Endothelial cell of umbilical vein (primary cell): ENCODE results near the gene LATS1. TPM values are rescaled to one million over a fixed set of nuclear protein-coding genes. Genes with fewer than 3 reads are reported as not detected.

Experiments
- BruUV-seq: library from RNA; stranded (reverse); fragments of 400-500 nt; replicated peaks from 2 replicates; lab custom pipeline; 2021; lab: Mats Ljungman, UMichigan
- CTCF ChIA-PET: fragments of 300-600, 350-600 bp; sonication (Branson Sonifier 250); formaldehyde crosslinking; loops from one replicate; lab custom pipeline; 2021; ENCODE audit warnings: antibody characterized with exemption, inconsistent platforms; lab: Charles Lee
- POLR2A ChIA-PET: fragments of 300-600, 350-600 bp; sonication (Branson Sonifier 250); formaldehyde crosslinking; loops from one replicate; lab custom pipeline; 2021; ENCODE audit warnings: antibody characterized with exemption, inconsistent platforms; lab: Charles Lee
- DNase-seq: peaks from one replicate; pipeline ENCODE4 v3.0.0-alpha.2; 2011; ENCODE audit warnings: low read depth, low spot score
- FAIRE-seq: peaks from 2 replicates; lab custom pipeline; 2011; peaks lifted over from hg19 to GRCh38; lab: Jason Lieb, UNC
- H2AFZ ChIP-seq: 2 replicates; pipeline ENCODE4 v1.6.0; 2012; ENCODE audit warnings: low read depth, low read length, control low read depth, inconsistent platforms
- H3K27ac ChIP-seq: 2 replicates; pipeline ENCODE4 v1.5.1; 2011; ENCODE audit warnings: low read depth, mild to moderate bottlenecking, control low read depth, low read length, moderate library complexity; ENCODE audit not compliant: insufficient read depth
- H3K27me3 ChIP-seq, 2 experiments: 2 replicates each; pipeline versions ENCODE4 v1.6.0 to v1.6.1; 2011; ENCODE audit warnings: low read length in 2 of 2, mixed read lengths in 1 of 2; ENCODE audit not compliant: control insufficient read depth in 2 of 2, insufficient read depth in 2 of 2
- H3K36me3 ChIP-seq, 2 experiments: 2 replicates in 1 of 2; 3 replicates in 1 of 2; pipeline ENCODE4 v1.5.1; 2011; ENCODE audit warnings: low read length in 2 of 2, mild to moderate bottlenecking in 1 of 2, moderate library complexity in 1 of 2; ENCODE audit not compliant: control insufficient read depth in 2 of 2, insufficient read depth in 2 of 2; ENCODE audit errors: extremely low read depth in 1 of 2
- H3K4me1 ChIP-seq: 3 replicates; pipeline ENCODE4 v1.5.1; 2011; ENCODE audit warnings: mild to moderate bottlenecking, low read length; ENCODE audit not compliant: control insufficient read depth, insufficient read depth; ENCODE audit errors: extremely low read depth
- H3K4me2 ChIP-seq: 2 replicates; pipeline ENCODE4 v1.6.1; 2011; ENCODE audit warnings: low read length, control low read depth, mixed read lengths; ENCODE audit not compliant: insufficient read depth
- H3K4me3 ChIP-seq, 3 experiments: fragments of 200-600 bp in 1 of 3; sonication (generic), shearing (Covaris generic) in 1 of 3; replicated peaks in 1 of 3; 2 replicates each; pipeline ENCODE4 v1.5.1; 2011 to 2016; ENCODE audit warnings: control low read depth in 3 of 3, low read length in 3 of 3, mild to moderate bottlenecking in 2 of 3, inconsistent platforms in 1 of 3, low read depth in 1 of 3, moderate library complexity in 1 of 3; ENCODE audit not compliant: insufficient read depth in 1 of 3
- H3K79me2 ChIP-seq: 2 replicates; pipeline ENCODE4 v1.6.0; 2012; ENCODE audit warnings: low read length, inconsistent platforms; ENCODE audit not compliant: control insufficient read depth, insufficient read depth
- H3K9ac ChIP-seq: replicated peaks from 2 replicates; pipeline ENCODE3; 2011; ENCODE audit warnings: low read length, control low read depth; ENCODE audit not compliant: insufficient read depth; ENCODE audit errors: extremely low read depth
- H3K9me1 ChIP-seq: replicated peaks from 3 replicates; pipeline ENCODE4 v1.6.0; 2011; ENCODE audit warnings: mild to moderate bottlenecking, low read length; ENCODE audit not compliant: control insufficient read depth, insufficient read depth; ENCODE audit errors: extremely low read depth
- H3K9me3 ChIP-seq: replicated peaks from 2 replicates; pipeline ENCODE4 v1.5.1; 2012; ENCODE audit warnings: low read length, inconsistent platforms; ENCODE audit not compliant: control insufficient read depth, insufficient read depth
- H4K20me1 ChIP-seq: replicated peaks from 2 replicates; pipeline ENCODE3; 2011; ENCODE audit warnings: mild to moderate bottlenecking, low read length; ENCODE audit not compliant: control insufficient read depth, insufficient read depth; ENCODE audit errors: extremely low read depth
- CTCF ChIP-seq, 2 donors: IDR thresholded peaks; 1 replicate in 1 of 2; 2 replicates in 1 of 2; pipeline ENCODE4 v1.5.1; 2011; ENCODE audit warnings: low read length in 2 of 2, mild to moderate bottlenecking in 2 of 2, moderate library complexity in 2 of 2, control low read depth in 1 of 2, inconsistent platforms in 1 of 2, low read depth in 1 of 2; ENCODE audit not compliant: insufficient read depth in 1 of 2; ENCODE audit errors: extremely low read depth in 1 of 2
- EZH2 ChIP-seq: IDR thresholded peaks from 2 replicates; pipeline ENCODE4 v1.6.1; 2012; ENCODE audit warnings: borderline replicate concordance, low read depth, mild to moderate bottlenecking, moderate library complexity, low read length, inconsistent platforms; ENCODE audit not compliant: severe bottlenecking
- FOS ChIP-seq: IDR thresholded peaks from 2 replicates; pipeline ENCODE4 v1.6.1; 2011; ENCODE audit warnings: mild to moderate bottlenecking, low read length, moderate library complexity, borderline replicate concordance; ENCODE audit not compliant: insufficient read depth
- GATA2 ChIP-seq: IDR thresholded peaks from 2 replicates; pipeline ENCODE4 v1.7.0; 2011; ENCODE audit warnings: low read depth, mild to moderate bottlenecking, moderate library complexity, mixed read lengths, low read length; ENCODE audit not compliant: insufficient read length, insufficient read depth
- JUN ChIP-seq: IDR thresholded peaks from 2 replicates; pipeline ENCODE4 v1.6.1; 2011; ENCODE audit warnings: borderline replicate concordance, low read depth; ENCODE audit not compliant: insufficient read length, insufficient read depth
- MYC ChIP-seq: IDR thresholded peaks from one replicate; pipeline ENCODE4 v1.6.1; 2011; ENCODE audit warnings: mild to moderate bottlenecking, low read depth, low read length
- POLR2A ChIP-seq: IDR thresholded peaks from 2 replicates; pipeline ENCODE4 v1.6.1; 2012; ENCODE audit warnings: low read depth, mild to moderate bottlenecking, control low read depth, low read length
- POLR2AphosphoS5 ChIP-seq: IDR thresholded peaks from 2 replicates; pipeline ENCODE4 v1.6.1; 2012; ENCODE audit warnings: low read depth, mild to moderate bottlenecking, control low read depth, low read length, moderate library complexity; ENCODE audit not compliant: insufficient read depth
- dilution Hi-C: fragments of 300-500 bp; cut with MboI; formaldehyde crosslinking; loops from one replicate; pipeline ENCODE4 v1.15.0; 2019; ENCODE audit warnings: low sequenced_read_pairs; ENCODE audit not compliant: extremely low pct_ligation_motif_present
- intact Hi-C: fragments of 100-400 bp; cut with micrococcal nuclease; formaldehyde crosslinking; loops from one replicate; pipeline ENCODE4 v1.10.0; 2022
- polyA plus RNA-seq, 4 experiments: library from polyadenylated mRNA; depleted of rRNA in 3 of 4; stranded (reverse) in 3 of 4; unstranded in 1 of 4; fragments of >200 nt; gene quantifications; 2 replicates each; pipeline versions ENCODE4 v1.2.1 to v1.2.3, GENCODE V29; 2011 to 2012; ENCODE audit warnings: missing spikeins in 1 of 4
- total RNA-seq: library from RNA; stranded (reverse); gene quantifications from 2 replicates; pipeline ENCODE4 v1.2.3, GENCODE V29; 2021
- TF ChIP-seq, protein P1 (sequence below): IDR thresholded peaks from 2 replicates; pipeline ENCODE4 v1.6.1; 2011; ENCODE audit not compliant: insufficient read depth, insufficient read length

LATS1 gene
- total and polyA plus RNA-seq, 2 donors (not counting 3 experiments of a cell fraction or from before 2014, with no cell fraction given): 8.4 to 27.6 TPM

DNA sequence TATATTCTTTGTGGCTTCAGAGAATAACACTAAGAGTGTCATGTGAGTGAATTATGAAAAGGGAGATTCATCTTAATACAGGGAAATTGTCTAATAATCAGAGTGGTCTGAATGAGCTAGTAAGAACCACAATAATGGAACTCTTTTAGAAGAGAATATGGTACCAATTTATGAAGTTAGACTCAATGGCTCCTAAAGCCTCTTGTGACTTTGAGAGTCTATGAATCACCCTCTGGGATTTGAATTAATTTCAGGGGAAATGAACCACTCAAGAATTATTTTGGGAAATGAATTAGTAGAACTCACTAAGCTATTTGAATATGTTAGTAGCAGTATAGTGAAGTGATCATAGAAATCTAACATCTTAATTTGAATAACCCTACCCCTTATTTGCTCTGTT lies 46.0 kb upstream of the LATS1 start:
- no peaks in the 10 kb centered on the region for H3K9me3 ChIP-seq
- H3K4me2 ChIP-seq: no peak overlapping the region
- FAIRE-seq: no peak
- no peak overlapping the region for H3K27ac ChIP-seq
- no TSS peak for BruUV-seq
- POLR2A ChIA-PET: no interaction called here
- dilution Hi-C loops: no loop called here
- H2AFZ ChIP-seq: no peak overlapping the region
- intact Hi-C loops: no loop called here
- no peaks in the 10 kb centered on the region for H3K27me3 ChIP-seq
- H3K4me3 ChIP-seq: no peak overlapping the region
- H3K9me1 ChIP-seq: no peaks in the 10 kb centered on the region
- H3K36me3 ChIP-seq: no peaks in the 10 kb centered on the region
- H3K4me1 ChIP-seq: no peaks in the 10 kb centered on the region
- no peak for TF ChIP-seq JUN
- TF ChIP-seq GATA2: no peak
- TF ChIP-seq MYC: no peak
- no peak for TF ChIP-seq POLR2AphosphoS5
- TF ChIP-seq EZH2: no peak
- no peak for TF ChIP-seq CTCF (IDR thresholded peaks at IDR 0.05; ENCODE audit: extremely low read depth in 1 of 2, insufficient read depth in 1 of 2, low read depth in 1 of 2, low read length in 2 of 2)
- TF ChIP-seq FOS: no peak
- TF ChIP-seq POLR2A: no peak
- TF ChIP-seq, protein P1, sequence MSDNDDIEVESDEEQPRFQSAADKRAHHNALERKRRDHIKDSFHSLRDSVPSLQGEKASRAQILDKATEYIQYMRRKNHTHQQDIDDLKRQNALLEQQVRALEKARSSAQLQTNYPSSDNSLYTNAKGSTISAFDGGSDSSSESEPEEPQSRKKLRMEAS: no peak
- H4K20me1 ChIP-seq: no peaks in the 10 kb centered on the region
- CTCF ChIA-PET: interaction anchor here (1.1 to 1.3 kb wide), 2 partner anchors 11 to 14 kb away, joined by 3 to 7 read pairs; partner anchors contain the start of gene PCMT1
- no peak for DNase-seq
- peaks cover 65% of the 10 kb centered on the region for H3K79me2 ChIP-seq
- no peak overlapping the region for H3K9ac ChIP-seq
